GM19328 (cell line): Measurements from ENCODE around the gene ARHGEF4.

ENCODE experiments used
- ATAC-seq: cut with Tn5 transposase; IDR thresholded peaks from one replicate; pipeline ENCODE4 v1.9.1; 2021; ENCODE audit warnings: mild to moderate bottlenecking, moderate library complexity; ENCODE audit not compliant: unreplicated experiment

ARHGEF4 gene

DNA sequence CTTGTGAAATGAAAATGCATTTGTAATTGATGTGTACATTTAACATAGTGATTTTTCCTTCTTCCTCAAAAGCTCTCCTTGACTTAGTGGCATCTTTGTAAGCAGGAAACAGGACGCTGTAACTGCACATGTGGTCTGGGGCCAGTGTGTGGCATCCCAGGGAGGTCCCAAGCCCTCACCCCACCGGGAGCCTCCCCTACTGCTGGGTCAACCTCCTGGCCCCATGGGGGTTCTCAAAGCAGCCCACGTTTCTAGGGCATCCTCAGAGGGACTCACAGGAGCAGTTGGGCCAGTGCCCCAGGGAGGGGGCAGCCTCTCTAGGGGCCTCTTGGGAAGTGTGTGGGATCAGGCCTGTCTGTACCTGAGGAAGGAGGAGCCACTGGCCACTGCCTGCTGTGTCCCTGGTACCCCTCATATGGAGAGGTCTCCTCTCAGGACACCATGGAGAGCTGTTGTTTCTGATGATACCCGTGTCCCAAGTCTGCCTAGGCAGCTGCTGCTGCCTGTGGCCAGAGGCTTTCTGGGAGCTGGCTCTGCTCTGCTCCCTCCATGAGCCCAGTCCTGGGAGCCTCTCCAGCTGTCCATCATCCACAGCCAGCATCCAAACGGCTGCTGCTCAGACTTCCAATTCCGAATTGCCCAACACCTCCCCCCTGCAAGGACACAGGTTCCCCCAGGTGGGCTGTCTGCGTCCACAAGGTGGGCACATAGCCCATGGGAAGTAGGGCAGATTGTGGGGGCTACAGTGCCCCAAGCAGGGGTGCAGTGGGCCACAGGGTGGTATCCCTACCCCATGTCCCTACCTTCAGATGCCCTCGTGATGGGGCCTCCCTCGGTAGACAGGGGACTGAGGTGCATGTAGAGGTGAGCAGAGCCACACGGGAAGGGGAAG is 13.4 kb downstream of the ARHGEF4 start:
- ATAC-seq, result no peak

DNA sequence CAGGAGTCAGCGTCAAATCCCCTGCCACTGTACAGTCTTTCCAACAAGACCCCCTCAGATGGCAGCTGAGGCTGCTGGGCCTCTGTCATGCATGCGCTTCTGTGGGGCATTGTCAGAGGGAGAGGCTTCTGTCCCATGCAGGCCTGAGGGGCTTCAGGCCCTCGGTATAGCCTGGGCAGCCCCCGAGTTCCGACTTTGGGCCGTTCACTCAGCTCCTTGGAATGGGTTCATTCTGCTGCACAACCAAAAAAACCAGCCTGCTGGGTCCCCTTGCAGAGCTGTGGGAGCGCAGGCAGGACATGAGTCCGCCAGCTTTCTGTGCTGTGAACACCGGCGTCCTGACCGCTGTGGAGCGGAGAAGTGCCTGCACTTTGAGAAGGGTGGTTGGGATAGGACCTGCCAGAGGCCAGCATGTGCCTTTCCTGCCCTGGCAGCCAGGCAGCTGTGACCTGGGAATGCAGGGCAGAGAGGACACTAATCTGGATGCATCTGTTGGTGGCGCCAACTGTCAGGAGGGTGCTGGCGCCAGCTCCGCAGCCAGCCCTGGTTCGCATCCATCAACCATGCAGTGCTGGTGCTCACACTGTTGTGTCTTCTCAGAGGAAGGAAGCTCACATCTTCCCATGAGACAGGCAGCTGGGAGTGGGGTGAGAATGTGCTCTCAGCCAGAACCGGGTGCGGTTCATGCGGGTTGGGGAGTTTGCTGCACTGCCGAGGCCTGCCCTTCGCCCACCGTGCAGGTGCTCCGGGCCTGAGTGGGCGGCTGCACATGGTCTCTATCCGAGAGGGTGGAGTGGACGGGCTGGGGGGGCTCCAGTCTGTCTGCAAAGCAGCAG is 14.3 kb downstream of the ARHGEF4 start:
- ATAC-seq, result no peak

GRCh38 chr2:130851624-130852382 is 15.1 kb downstream of the ARHGEF4 start:
- no peak for ATAC-seq

- no peak for ATAC-seq
These were observed 15.9 kb downstream of the ARHGEF4 start for GRCh38 chr2:130852521-130853115.

- no peak for ATAC-seq
These were observed 16.7 kb downstream of the ARHGEF4 start for GRCh38 chr2:130853391-130853790.

GRCh38 chr2:130854301-130854700 is 17.6 kb downstream of the ARHGEF4 start:
- ATAC-seq, result no peak

GRCh38 chr2:130864830-130865800 is 28.4 kb downstream of the ARHGEF4 start:
- no peak for ATAC-seq

DNA sequence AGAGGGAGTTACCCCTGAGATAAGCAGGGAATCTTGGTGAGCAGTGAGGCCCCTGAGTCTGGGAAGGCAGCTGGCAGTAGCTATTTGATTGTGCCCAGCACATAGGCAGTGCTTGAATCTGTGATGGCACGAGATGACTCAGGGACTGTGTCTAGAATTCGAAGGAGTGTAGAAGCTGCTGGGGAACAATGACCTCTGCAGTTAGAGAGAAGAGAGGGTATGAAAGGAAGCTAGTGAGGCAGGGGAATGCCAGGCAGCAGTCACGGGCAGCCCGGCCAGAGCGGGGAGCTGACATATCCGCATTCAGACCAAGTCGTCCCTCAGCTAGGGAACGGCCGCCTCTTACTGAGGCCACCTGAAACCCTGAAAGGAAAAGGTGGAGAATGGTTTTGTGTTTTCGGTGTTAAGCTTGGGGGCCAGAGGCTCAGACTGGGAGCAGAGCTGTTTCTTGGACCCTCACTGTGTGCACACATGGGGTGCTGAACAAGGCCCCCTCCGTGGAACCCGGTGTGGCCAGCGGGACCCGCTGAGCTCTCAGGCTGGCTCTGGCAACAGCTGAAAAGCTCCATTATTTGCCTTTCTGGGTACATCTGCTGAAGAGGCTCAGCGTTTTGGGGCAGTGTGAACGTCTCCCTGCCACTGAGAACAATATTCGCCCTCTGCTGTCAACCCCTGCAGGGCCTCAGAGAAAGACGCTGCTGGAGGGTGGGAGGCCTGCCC is 32.9 kb downstream of the ARHGEF4 start:
- no peak for ATAC-seq

- ATAC-seq, result no peak
These were observed 33.4 kb downstream of the ARHGEF4 start for GRCh38 chr2:130870161-130870485.

DNA sequence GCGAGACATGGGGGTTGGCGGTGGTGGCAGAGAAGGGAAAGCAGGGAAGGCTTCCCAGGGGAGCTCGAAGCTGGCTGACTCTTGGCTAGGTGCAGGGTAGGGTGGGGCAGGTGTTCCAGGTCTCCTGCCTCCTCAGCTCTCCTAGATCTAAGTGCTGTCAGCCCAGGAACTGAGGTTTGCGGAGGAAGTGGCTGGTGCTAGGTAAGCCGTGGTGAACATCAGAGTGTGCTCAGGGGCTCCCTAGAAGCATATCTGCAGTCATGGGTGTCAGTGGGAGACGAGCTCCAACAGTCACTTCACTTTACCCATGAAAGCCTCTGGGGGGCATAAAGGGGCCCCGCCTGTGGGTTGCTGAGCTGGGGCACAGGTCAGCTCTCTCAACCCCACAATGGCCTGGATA is 34.1 kb downstream of the ARHGEF4 start:
- ATAC-seq, result no peak

DNA sequence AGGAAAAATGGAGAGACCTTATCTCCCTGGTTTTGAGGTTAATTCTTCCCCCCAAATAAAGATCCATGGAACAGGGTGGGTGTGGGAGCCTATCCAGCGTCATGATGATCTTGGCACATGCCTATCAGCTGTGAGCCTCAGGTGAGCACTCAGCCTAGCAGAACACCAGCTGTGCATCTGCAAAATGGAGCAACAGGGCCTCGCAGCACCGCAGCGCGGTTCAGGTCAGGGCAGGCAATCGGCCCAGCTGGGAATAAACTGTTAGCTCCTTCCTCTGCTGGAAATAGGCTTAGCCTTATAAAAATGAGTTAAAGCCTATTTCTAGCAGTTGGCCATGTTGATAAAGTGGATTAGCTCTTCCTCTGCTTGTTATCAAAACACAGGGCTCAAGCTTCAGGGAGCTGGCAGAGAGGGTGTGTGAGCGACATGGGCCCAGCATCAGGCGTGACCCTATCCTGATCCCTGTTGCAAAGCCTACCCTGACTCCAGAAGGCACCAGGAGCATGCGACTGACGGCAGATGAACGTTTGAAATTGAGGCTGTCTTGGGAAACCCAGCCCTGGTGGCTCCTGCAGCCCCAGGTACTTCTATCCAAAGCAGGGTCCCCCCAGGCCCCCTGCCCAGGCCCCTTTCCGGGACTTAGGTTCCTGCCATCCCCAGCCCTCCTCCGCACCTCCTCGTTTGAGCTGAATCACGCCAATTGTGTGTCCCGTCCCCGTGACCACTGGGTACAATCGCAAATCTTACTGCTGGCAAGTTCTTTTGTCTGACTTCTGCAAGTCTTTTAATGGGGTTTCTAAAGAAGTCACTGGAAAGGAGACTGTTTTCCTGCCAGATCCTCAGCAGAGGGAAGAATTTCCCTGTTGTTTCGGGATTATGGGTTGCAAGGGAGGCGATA is 35.4 kb downstream of the ARHGEF4 start:
- no peak for ATAC-seq

DNA sequence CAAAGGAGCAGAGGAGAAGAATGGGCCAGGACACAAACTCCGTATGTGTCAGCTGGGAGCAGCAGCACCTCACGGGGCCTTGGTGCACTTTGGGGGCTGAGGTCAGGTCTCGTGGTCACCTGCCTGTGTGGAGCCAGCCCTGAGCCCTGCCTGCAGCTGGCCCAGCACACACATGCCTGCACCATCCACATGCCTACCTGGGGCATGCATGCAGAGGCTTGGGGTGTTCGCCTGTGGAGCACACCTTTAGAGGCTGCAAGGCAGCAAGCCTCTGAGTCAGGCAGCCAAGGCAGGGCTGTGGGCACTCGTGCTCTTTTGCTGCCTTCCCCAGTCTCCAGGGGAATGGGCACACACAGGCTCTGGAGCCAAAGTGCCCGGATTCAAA is 36.0 kb downstream of the ARHGEF4 start:
- ATAC-seq, result no peak

- ATAC-seq, result peak; percentile 75
These were observed 37.1 kb downstream of the ARHGEF4 start for GRCh38 chr2:130873700-130874346.

- ATAC-seq, result no peak
These were observed 37.8 kb downstream of the ARHGEF4 start for GRCh38 chr2:130874512-130874911.

GRCh38 chr2:130875935-130876334 is 39.2 kb downstream of the ARHGEF4 start:
- no peak for ATAC-seq

GRCh38 chr2:130877258-130877657 is 40.5 kb downstream of the ARHGEF4 start:
- no peak for ATAC-seq

- no peak for ATAC-seq
These were observed 41.6 kb downstream of the ARHGEF4 start for GRCh38 chr2:130878316-130878715.

DNA sequence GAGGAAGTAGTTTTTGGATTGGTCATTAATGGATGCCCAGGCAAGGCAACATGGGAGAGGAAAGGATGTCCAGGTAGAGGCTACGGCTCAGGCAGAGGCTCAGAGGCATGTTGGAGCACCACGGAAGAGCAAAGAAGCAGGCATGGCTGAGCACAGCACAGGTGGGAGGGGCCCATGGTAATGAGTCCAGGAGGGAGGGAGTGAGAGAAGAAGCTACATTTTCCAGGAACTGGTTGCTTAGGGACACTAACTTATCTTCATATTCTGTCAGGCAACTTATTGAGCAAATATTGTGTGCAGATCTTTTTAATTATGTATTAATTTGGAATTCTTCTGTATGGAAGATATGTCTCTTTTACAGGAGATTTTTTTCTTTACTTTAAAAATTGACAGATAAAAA is 42.2 kb downstream of the ARHGEF4 start:
- no peak for ATAC-seq
